ENCODE results near the gene PTGIR.

PTGIR gene

DNA sequence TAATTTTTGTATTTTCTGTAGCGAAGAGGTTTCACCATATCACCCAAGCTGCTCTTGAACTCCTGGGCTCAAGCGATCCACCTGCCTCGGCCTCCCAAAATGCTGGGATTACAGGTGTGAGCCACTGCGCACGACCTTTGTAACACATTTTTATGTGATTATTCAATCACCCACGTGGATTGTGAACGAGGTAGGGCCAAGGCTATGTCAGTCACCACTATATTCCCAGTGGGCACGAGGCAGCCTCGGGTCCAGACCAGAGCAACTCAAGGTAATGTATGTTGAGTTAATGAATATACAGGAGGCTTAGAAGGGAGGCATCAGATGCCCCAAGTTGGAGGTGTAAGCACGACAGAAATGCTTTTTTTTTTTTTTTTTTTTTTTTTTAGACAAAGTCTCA, 8.9 kb downstream of the PTGIR start:
- TF ChIP-seq CTCF (IDR thresholded peaks at IDR 0.05): no peak
- DNase-seq (ENCODE audit: low spot score): no peak
- Histone ChIP-seq H3K4me3 (no peak overlapping the region), H3K27ac (no peak overlapping the region)

- no peak for DNase-seq (ENCODE audit: low spot score)
- Histone ChIP-seq H3K27ac (peak overlapping the region in 1 of 2 donors; percentile 1), H3K4me3 (no peak overlapping the region)
- TF ChIP-seq CTCF (IDR thresholded peaks at IDR 0.05): peak; percentile 83
Observed at GRCh38 chr19:46614114-46614722, 10.7 kb downstream of the PTGIR start.

DNA sequence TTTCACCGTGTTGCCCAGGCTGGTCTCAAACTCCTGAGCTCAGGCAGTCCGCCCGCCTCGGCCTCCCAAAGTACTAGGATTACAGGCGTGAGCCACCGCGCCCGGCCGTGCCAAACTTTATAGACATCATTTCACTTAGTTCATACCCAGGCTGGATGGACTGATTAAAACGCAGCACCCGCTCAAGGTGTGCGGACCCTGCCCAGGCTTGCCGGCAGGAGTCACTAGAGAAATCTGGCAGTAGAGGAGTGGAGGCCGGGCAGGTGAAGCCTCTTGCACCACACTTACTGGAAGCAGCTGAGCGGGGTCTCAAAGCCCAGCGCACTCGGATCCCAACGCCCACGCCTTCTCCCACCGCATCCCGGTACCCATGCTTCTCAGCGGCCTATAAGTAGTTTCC, 11.4 kb downstream of the PTGIR start:
- H3K4me3 ChIP-seq: no peak overlapping the region
- DNase-seq (ENCODE audit: low spot score): no peak
- no peak for TF ChIP-seq CTCF (IDR thresholded peaks at IDR 0.05)
- H3K27ac ChIP-seq: no peak overlapping the region

GRCh38 chr19:46611776-46612175, 13.1 kb downstream of the PTGIR start:
- TF ChIP-seq CTCF (IDR thresholded peaks at IDR 0.05): no peak
- Histone ChIP-seq H3K4me3 (no peak overlapping the region), H3K27ac (no peak overlapping the region)
- DNase-seq (ENCODE audit: low spot score): no peak

GRCh38 chr19:46610851-46611770, 13.8 kb downstream of the PTGIR start:
- Histone ChIP-seq H3K27ac (peak overlapping the region in 1 of 2 donors; percentile 25), H3K4me3 (no peak overlapping the region)
- DNase-seq (ENCODE audit: low spot score): no peak
- no peak for TF ChIP-seq CTCF (IDR thresholded peaks at IDR 0.05)

- TF ChIP-seq CTCF (IDR thresholded peaks at IDR 0.05): no peak
- Histone ChIP-seq H3K4me3 (no peak overlapping the region), H3K27ac (peak overlapping the region in 1 of 2 donors; percentile 25)
- DNase-seq (ENCODE audit: low spot score): no peak
Observed at GRCh38 chr19:46610413-46610775, 14.5 kb downstream of the PTGIR start.
